ENCODE data around the gene MBD4.
A peak's percentile ranks its signal among the peaks of the same experiment; 100 is the strongest.
"Not testable (repeated sequence)": the region's sequence is repeated elsewhere in the genome, so short reads cannot be mapped to it uniquely, and the experiment has no call there.

Gene MBD4

GRCh38 chr3:129439817-129440617, at the start of gene MBD4, which contains the start of gene IFT122:
MBD4 (minus strand) TSS chr3:129439948; CDS start chr3:129439833, 115 bp downstream.
IFT122 (plus strand) TSS chr3:129440224; CDS start chr3:129440331, 107 bp downstream.
- DNase-seq (ENCODE audit: extremely low read depth in 1 of 2, low read depth in 1 of 2): peak; percentile 97 to 99

GRCh38 chr3:129489258-129489657, 49.5 kb upstream of the MBD4 start:
- DNase-seq (ENCODE audit: extremely low read depth in 1 of 2, low read depth in 1 of 2): not testable (repeated sequence)

- not testable (repeated sequence) for DNase-seq (ENCODE audit: extremely low read depth in 1 of 2, low read depth in 1 of 2)
Observed at GRCh38 chr3:129487868-129488335, 48.2 kb upstream of the MBD4 start.

- DNase-seq (ENCODE audit: extremely low read depth in 1 of 2, low read depth in 1 of 2): no peak
Observed at GRCh38 chr3:129487183-129487867, 47.6 kb upstream of the MBD4 start.

- DNase-seq (ENCODE audit: extremely low read depth in 1 of 2, low read depth in 1 of 2): no peak
Observed at GRCh38 chr3:129486664-129487035, 46.9 kb upstream of the MBD4 start.

- DNase-seq (ENCODE audit: extremely low read depth in 1 of 2, low read depth in 1 of 2): no peak
Observed at GRCh38 chr3:129485721-129486663, 46.2 kb upstream of the MBD4 start.

- DNase-seq (ENCODE audit: extremely low read depth in 1 of 2, low read depth in 1 of 2): not testable (repeated sequence)
Observed at GRCh38 chr3:129485146-129485545, 45.4 kb upstream of the MBD4 start.

GRCh38 chr3:129483870-129484269, 44.1 kb upstream of the MBD4 start:
- DNase-seq (ENCODE audit: extremely low read depth in 1 of 2, low read depth in 1 of 2): no peak

- DNase-seq (ENCODE audit: extremely low read depth in 1 of 2, low read depth in 1 of 2): no peak
Observed at GRCh38 chr3:129482721-129483120, 43.0 kb upstream of the MBD4 start.

- no peak for DNase-seq (ENCODE audit: extremely low read depth in 1 of 2, low read depth in 1 of 2)
Observed at GRCh38 chr3:129481766-129482332, 42.1 kb upstream of the MBD4 start.

GRCh38 chr3:129481225-129481765, 41.5 kb upstream of the MBD4 start:
- DNase-seq (ENCODE audit: extremely low read depth in 1 of 2, low read depth in 1 of 2): not testable (repeated sequence)

- no peak for DNase-seq (ENCODE audit: extremely low read depth in 1 of 2, low read depth in 1 of 2)
Observed at GRCh38 chr3:129476586-129476985, 36.8 kb upstream of the MBD4 start.

GRCh38 chr3:129475863-129476262, 36.1 kb upstream of the MBD4 start:
- DNase-seq (ENCODE audit: extremely low read depth in 1 of 2, low read depth in 1 of 2): no peak

- no peak for DNase-seq (ENCODE audit: extremely low read depth in 1 of 2, low read depth in 1 of 2)
Observed at GRCh38 chr3:129474984-129475804, 35.4 kb upstream of the MBD4 start.

GRCh38 chr3:129473769-129474152, 34.0 kb upstream of the MBD4 start:
- DNase-seq (ENCODE audit: extremely low read depth in 1 of 2, low read depth in 1 of 2): no peak

GRCh38 chr3:129473067-129473768, 33.5 kb upstream of the MBD4 start:
- DNase-seq (ENCODE audit: extremely low read depth in 1 of 2, low read depth in 1 of 2): no peak

GRCh38 chr3:129470861-129471260, 31.1 kb upstream of the MBD4 start:
- DNase-seq (ENCODE audit: extremely low read depth in 1 of 2, low read depth in 1 of 2): no peak

GRCh38 chr3:129469026-129469425, 29.3 kb upstream of the MBD4 start:
- DNase-seq (ENCODE audit: extremely low read depth in 1 of 2, low read depth in 1 of 2): no peak

GRCh38 chr3:129467932-129468331, 28.2 kb upstream of the MBD4 start:
- DNase-seq (ENCODE audit: extremely low read depth in 1 of 2, low read depth in 1 of 2): no peak
